ENCODE results near the gene SNRPB2.

- TF ChIP-seq, protein P1, sequence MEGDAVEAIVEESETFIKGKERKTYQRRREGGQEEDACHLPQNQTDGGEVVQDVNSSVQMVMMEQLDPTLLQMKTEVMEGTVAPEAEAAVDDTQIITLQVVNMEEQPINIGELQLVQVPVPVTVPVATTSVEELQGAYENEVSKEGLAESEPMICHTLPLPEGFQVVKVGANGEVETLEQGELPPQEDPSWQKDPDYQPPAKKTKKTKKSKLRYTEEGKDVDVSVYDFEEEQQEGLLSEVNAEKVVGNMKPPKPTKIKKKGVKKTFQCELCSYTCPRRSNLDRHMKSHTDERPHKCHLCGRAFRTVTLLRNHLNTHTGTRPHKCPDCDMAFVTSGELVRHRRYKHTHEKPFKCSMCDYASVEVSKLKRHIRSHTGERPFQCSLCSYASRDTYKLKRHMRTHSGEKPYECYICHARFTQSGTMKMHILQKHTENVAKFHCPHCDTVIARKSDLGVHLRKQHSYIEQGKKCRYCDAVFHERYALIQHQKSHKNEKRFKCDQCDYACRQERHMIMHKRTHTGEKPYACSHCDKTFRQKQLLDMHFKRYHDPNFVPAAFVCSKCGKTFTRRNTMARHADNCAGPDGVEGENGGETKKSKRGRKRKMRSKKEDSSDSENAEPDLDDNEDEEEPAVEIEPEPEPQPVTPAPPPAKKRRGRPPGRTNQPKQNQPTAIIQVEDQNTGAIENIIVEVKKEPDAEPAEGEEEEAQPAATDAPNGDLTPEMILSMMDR (conservative IDR thresholded peaks at IDR 0.05 in 1 of 2, IDR thresholded peaks at IDR 0.05 in 1 of 2; ENCODE audit: extremely low read depth in 1 of 2, insufficient read depth in 1 of 2, low read depth in 1 of 2, low read length in 2 of 2): no peak
- TF ChIP-seq EZH2 (IDR thresholded peaks at IDR 0.05; ENCODE audit: borderline replicate concordance, low read length): no peak
Observed at GRCh38 chr20:16711661-16712258, 18.1 kb upstream of the SNRPB2 start.
